Measurements from ENCODE around the gene ZNF536. TPM values are rescaled to one million over a fixed set of nuclear protein-coding genes. Genes with fewer than 3 reads are reported as not detected.

Gene ZNF536
- total and polyA plus RNA-seq, 10 of the 15 experiments (the other 5 are each of a cell fraction or from before 2014, with no cell fraction given), result not detected

DNA sequence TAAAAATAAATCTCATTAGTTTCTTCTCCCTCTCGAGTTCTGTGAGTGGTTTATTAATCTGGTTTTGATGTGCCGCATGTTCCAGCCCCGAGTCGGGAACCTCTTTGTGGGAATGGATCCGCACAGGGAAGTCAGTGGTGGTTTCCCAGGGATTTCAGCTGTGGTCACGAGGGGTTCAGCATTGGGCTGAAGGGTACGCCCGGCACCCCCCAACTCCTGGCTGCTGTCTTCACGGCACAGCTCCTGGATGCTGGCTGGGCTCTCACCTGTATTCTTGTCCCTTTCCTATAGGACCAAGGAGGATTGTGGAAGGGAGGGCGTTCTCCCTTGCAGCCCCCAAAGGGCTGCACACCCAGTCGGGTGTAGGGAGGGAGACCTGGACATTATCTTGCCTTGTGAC, 167.8 kb downstream of the ZNF536 start (continued):
- TF ChIP-seq, protein P1, sequence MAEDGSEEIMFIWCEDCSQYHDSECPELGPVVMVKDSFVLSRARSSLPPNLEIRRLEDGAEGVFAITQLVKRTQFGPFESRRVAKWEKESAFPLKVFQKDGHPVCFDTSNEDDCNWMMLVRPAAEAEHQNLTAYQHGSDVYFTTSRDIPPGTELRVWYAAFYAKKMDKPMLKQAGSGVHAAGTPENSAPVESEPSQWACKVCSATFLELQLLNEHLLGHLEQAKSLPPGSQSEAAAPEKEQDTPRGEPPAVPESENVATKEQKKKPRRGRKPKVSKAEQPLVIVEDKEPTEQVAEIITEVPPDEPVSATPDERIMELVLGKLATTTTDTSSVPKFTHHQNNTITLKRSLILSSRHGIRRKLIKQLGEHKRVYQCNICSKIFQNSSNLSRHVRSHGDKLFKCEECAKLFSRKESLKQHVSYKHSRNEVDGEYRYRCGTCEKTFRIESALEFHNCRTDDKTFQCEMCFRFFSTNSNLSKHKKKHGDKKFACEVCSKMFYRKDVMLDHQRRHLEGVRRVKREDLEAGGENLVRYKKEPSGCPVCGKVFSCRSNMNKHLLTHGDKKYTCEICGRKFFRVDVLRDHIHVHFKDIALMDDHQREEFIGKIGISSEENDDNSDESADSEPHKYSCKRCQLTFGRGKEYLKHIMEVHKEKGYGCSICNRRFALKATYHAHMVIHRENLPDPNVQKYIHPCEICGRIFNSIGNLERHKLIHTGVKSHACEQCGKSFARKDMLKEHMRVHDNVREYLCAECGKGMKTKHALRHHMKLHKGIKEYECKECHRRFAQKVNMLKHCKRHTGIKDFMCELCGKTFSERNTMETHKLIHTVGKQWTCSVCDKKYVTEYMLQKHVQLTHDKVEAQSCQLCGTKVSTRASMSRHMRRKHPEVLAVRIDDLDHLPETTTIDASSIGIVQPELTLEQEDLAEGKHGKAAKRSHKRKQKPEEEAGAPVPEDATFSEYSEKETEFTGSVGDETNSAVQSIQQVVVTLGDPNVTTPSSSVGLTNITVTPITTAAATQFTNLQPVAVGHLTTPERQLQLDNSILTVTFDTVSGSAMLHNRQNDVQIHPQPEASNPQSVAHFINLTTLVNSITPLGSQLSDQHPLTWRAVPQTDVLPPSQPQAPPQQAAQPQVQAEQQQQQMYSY (CRISPR knock-in tag; IDR thresholded peaks at IDR 0.05), result no peak
- no peak for TF ChIP-seq CBX5 (IDR thresholded peaks at IDR 0.05; ENCODE audit: low read depth)

DNA sequence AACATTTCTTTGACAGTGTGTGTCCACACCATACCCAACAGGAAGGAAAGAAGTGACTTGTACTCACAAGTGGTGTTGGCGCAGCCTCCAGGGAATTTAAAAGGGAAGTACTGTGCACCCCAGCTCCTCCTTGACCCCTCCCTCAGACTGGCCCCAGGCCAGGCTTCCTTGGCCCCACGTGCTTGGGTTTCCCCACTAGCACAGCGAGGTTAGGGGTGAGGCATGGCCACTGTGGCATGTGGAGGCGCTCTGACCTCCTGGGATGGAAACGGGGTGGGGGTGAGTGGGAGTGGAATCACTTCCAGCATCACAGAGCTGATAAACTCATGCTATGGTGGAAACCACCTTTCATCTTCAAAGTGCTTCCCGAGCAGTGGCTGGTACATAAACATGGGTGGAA, 168.6 kb downstream of the ZNF536 start:
- intact Hi-C loops (cut with micrococcal nuclease; ENCODE audit: unreplicated experiment), result no loop called here
- SMC1A ChIA-PET (ENCODE audit: uncharacterized antibody, unreplicated experiment), result no interaction called here
- no peaks in the 10 kb centered on the region for H3K4me1 ChIP-seq (ENCODE audit: control insufficient read depth, insufficient read depth, low read length)
- H3K27ac ChIP-seq (ENCODE audit: control insufficient read depth, insufficient read depth), result no peak overlapping the region
- RAD21 ChIA-PET (ENCODE audit: unreplicated experiment), result no interaction called here
- H3K9ac ChIP-seq (ENCODE audit: control insufficient read depth, insufficient read depth, low read length), result no peak overlapping the region
- H3K36me3 ChIP-seq (ENCODE audit: control insufficient read depth in 2 of 2, insufficient read depth in 2 of 2, low read length in 1 of 2), result no peaks in the 10 kb centered on the region
- H2AFZ ChIP-seq (ENCODE audit: control insufficient read depth, low read depth, low read length), result no peak overlapping the region
- H3K79me2 ChIP-seq (ENCODE audit: control insufficient read depth, insufficient read depth, low read length), result no peaks in the 10 kb centered on the region
- no peak overlapping the region for H3K4me2 ChIP-seq (ENCODE audit: control insufficient read depth, insufficient read depth)
- ATAC-seq (no peak), FAIRE-seq (no peak), DNase-seq (ENCODE audit: low read depth, low spot score) (no peak)
- BruUV-seq (replicated peaks), result no TSS peak
- H3K9me3 ChIP-seq (replicated peaks; ENCODE audit: control insufficient read depth, insufficient read depth, low read length), result no peaks in the 10 kb centered on the region
- 18% methylated on average over 6 of the region's 6 CpGs for WGBS (ENCODE audit: insufficient coverage, insufficient replicate concordance, low lambda C conversion rate, missing lambda C conversion rate)
- CTCF ChIA-PET, result no interaction called here
- TF ChIP-seq, protein P2, sequence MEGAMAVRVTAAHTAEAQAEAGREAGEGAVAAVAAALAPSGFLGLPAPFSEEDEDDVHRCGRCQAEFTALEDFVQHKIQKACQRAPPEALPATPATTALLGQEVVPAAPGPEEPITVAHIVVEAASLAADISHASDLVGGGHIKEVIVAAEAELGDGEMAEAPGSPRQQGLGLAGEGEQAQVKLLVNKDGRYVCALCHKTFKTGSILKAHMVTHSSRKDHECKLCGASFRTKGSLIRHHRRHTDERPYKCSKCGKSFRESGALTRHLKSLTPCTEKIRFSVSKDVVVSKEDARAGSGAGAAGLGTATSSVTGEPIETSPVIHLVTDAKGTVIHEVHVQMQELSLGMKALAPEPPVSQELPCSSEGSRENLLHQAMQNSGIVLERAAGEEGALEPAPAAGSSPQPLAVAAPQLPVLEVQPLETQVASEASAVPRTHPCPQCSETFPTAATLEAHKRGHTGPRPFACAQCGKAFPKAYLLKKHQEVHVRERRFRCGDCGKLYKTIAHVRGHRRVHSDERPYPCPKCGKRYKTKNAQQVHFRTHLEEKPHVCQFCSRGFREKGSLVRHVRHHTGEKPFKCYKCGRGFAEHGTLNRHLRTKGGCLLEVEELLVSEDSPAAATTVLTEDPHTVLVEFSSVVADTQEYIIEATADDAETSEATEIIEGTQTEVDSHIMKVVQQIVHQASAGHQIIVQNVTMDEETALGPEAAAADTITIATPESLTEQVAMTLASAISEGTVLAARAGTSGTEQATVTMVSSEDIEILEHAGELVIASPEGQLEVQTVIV (IDR thresholded peaks at IDR 0.05; ENCODE audit: borderline replicate concordance, partially characterized antibody), result no peak
- TF ChIP-seq JUND (IDR thresholded peaks at IDR 0.05; ENCODE audit: low read depth, low read length) (no peak), BMI1 (IDR thresholded peaks at IDR 0.05; ENCODE audit: borderline replicate concordance) (no peak), FOXK2 (IDR thresholded peaks at IDR 0.05) (no peak), SPI1 (IDR thresholded peaks at IDR 0.05; ENCODE audit: borderline replicate concordance, insufficient read depth, low read depth, low read length) (no peak), NFXL1 (IDR thresholded peaks at IDR 0.05; ENCODE audit: borderline replicate concordance) (no peak), IKZF2 (IDR thresholded peaks at IDR 0.05) (no peak)
- in situ Hi-C loops (cut with MboI), result no loop called here
- no peaks in the 10 kb centered on the region for H3K27me3 ChIP-seq (replicated peaks in 1 of 2; ENCODE audit: control insufficient read depth in 2 of 2, insufficient read depth in 2 of 2, low read length in 1 of 2)
- H3K4me3 ChIP-seq, result no peak overlapping the region
- POLR2A ChIA-PET, result no interaction called here
- H4K20me1 ChIP-seq (ENCODE audit: control insufficient read depth, insufficient read depth), result no peaks in the 10 kb centered on the region
